GM18861 (cell line): ENCODE measurements around the gene STXBP1.
"Not testable (repeated sequence)": the region's sequence is repeated elsewhere in the genome, so short reads cannot be mapped to it uniquely, and the experiment has no call there.

Experiments
- ATAC-seq: cut with Tn5 transposase; IDR thresholded peaks from one replicate; pipeline ENCODE4 v1.9.1; 2021; ENCODE audit not compliant: unreplicated experiment

STXBP1 gene

DNA sequence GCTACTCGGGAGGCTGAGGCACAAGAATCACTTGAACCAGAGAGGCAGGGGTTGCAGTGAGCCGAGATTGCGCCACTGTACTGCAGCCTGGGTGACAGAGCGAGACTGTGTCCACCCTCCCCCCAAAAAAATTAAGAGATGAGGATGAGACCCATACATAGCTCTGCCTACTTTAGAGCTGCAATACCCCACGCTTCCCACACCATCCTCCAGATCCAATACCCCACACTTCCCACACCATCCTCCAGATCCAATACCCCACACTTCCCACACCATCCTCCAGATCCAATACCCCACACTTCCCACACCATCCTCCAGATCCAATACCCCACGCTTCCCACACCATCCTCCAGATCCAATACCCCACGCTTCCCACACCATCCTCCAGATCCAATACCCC lies 34.9 kb upstream of the STXBP1 start:
- not testable (repeated sequence) for ATAC-seq

DNA sequence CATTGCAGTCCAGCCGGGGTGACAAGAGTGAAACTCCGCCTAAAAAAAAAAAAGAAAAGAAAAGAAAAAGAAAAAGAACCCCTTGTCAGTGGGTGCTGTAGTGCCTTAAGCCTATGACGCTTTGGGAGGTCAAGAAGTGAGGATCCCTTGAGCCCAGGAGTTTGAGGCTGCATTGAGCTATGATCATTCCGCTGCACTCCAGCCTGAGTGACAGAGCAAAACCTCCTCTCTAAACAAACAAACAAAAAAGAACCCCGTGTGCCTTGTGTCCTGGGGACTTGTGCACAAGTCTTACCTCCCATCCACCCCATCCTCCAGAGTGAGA lies 33.5 kb upstream of the STXBP1 start:
- no peak for ATAC-seq

DNA sequence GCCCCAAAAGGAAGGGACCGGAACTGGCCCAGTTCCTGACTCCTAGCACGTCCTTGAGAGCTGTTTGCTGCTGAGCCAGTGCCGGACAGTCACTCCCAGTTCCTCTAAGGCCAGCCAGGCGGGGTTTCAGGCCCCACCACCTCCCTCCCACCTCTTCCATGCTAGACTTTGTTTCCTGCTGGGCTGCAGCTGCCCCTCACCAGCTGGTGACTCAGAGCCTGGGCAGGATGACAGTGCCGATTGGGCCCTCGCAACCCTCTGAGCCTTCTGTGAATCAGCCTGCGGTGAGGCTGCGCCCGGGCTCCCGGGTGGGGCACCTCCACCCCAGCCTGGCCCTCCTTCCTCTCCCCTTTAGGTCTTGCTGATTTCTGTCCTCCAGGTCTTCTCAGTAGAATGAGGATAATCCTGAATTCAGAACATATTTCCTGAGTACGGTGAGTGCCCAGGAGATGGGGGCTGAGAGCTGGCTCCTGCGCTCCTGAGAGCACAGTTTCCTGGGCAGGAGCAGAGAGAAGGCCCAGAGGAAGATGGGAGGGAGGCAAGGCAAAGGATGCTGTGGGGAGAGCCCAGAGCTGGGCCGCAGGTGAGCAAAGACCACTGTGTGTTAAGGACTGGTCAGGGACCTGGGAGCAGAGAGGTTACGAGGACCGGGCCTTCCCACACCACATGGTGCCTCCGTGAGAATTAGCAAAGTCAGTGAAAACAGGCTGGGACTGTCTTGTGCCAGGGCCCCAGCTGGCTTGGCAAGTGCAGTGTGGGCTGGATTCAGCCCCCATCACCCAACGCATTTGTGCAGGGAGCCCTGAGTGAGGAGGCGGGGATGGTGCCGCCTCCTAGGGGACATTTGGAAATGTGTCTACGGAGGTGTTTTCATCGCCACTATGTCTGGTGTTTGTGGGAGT lies 32.9 kb upstream of the STXBP1 start:
- no peak for ATAC-seq

DNA sequence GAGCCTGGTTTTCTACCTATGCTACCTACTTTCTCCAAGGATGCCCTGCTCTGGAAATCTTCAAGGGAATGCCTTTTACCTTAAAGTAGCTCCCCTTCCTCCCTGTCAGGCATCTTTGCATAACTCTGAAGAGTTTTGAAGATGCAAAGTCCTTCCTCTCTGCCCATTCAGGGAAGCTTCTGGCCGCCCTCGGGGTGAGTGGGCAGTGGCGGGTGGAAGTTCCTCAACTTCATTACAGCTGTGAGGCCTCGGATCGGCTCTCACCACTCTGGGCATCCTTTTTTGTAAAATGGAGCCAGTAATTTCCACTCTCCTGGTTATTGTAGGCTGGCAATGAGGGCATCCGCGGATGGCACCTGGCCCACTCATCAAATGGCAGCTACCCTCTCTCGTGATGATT lies 31.7 kb upstream of the STXBP1 start:
- no peak for ATAC-seq

DNA sequence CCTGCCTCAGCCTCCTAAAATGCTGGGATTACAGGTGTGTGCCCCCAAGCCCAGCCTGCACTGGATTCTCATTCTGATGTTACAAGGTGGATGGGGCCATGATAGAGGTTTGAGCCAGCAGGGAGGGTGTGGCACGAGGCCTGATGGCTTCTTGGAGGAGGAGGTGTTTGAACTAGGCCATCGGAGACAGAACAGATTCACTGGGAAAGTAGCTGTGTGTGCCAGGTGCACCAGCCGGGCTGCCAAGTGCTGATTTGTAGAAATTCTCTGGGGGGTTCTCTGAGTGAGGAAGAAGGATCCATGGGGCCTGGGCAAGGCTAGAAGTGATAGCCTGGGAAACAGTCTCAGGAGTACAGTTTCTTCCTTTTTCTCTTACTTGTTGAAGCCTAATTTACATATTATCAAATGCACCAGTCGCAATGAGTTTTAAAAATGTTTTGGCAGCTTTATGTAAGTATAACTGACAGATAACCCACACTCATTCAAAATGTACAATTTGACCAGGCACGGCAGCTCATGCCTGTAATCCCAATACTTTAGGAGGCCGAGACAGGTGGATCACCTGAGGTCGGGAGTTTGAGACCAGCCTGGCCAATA lies 31.1 kb upstream of the STXBP1 start:
- no peak for ATAC-seq

DNA sequence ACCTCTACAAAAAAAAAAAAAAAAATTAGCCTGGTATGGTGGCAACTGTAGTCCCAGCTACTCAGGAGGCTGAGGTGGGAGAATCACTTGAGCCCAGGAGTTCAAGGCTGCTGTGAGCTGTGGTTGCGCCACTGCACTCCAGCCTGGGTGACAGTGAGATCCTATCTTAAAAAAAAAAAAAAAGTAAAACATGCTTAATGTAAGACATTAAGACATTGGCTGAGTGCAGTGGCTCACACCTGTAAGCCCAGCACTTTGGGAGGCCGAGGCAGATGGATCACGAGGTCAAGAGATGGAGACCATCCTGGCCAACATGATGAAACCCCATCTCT lies 27.6 kb upstream of the STXBP1 start:
- ATAC-seq = not testable (repeated sequence)

DNA sequence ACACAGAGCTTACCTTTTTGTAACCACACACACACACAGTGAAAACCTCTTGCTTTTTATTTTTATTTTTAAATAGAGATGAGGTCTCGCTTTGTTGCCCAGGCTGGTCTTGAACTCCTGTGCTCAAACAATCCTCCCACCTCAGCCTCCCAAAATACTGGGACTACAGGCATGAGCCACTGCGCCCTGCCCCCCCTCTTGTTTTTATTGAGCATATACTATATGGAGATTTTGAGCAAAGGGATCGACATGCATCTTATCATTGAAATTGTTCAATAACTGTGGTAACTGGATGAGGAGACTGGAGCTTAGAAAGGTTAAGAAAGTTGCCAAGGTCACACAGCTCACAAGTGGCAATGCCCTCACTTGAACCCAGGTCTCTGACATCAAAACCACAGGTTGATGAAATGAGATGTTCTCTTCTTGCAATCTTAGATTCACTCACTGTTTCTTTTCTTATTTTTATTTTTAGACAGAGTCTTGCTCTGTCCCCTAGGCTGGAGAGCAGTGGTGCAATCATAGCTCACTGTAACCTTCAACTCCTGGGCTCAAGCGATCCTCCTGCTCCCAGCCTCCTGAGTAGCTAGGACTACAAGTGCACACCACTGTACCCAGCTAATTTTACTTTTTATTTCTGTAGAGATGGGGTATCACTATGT lies 26.8 kb upstream of the STXBP1 start:
- ATAC-seq = no peak

DNA sequence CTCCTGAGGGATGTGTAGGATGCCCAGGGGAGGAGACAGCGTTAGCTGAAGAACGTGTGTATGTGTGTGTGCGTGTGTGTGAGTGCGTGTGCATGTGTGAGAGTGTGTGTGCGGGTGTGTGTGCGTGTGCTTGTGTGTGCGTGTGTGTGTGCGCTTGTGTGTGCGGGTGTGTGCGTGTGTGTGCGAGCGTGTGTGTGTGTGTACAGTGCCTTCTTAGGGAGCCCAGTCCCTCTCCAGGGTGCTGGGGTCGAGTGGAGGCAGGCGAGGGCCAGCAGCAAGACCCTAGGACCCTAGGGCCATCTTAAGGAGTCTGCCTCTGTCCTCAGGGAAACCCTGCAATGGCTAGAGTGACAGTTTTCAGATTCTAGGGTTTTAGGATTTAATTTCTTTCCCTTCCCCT lies 26.0 kb upstream of the STXBP1 start:
- no peak for ATAC-seq

DNA sequence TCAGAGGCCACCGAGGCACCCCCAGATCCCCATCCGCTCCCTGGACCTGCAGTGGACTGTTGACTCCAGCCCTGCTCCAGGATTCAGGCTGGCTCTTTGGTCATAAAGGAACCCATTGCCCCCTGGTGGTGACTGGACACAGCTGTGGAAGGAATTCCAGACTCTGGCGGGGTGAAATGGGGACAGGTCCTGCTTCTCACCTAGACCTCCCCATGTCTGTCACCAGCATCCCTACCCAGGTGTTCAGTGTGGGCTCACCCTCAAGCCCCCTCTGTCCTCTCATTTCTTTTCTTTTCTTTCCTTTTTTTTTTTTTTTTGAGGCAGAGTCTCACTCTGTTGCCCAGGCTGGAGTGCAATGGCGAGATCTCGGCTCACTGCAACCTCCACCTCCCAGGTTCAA lies 25.5 kb upstream of the STXBP1 start:
- no peak for ATAC-seq

DNA sequence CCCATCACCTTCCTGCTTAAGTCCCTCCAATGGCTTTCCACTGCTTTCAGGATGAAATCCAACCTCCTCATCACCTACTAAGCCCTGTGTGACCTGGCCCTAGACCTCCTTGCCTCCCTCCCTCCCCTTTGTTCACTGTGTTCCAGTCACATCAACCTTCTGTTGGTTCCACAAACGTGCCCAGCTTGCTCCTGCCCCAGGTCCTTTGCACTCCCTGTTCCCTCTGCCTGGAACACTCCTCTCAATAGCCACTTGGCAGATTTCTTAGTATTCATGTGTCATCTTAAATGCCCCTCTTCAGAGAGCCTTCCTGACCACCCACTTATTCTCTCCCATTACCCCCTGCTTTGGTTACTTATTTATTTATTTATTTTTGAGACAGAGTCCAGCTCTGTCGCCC lies 24.1 kb upstream of the STXBP1 start:
- ATAC-seq = no peak

DNA sequence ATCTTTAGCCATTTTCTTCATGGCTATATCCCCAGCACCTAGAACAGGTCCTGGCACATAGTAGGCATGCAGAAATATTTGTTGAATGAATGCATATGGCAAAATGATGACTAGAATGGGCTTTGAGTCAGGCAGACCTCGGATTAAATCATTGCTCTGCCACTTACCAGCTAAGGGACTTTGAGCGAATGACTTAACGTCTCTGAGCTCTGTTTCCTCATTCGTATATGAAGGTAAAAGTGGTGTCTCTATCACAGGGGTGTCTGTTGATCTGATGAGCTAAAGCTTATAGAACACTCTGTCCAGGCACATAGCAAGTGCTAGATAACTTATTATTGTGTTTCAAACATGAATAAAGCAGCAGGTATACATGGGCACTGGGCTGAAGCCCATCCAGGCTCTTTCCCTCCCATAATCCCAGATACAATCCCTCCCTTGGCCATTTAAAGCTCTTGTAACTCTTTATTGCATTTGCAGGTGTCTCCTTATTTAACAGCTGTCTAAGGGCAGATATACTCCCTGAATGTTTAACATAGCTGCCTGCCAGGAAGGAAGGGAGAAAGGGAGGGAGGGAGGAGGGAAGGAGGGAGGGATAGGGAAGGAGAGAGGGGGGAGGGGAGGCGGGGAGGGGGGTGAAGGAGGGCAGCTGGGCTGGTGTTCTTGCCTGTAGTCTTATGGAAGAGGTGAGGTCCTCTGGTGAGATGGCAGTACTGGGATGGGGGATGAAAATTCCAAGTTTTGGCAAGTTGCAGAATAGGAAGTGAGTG lies 23.2 kb upstream of the STXBP1 start:
- ATAC-seq = no peak

DNA sequence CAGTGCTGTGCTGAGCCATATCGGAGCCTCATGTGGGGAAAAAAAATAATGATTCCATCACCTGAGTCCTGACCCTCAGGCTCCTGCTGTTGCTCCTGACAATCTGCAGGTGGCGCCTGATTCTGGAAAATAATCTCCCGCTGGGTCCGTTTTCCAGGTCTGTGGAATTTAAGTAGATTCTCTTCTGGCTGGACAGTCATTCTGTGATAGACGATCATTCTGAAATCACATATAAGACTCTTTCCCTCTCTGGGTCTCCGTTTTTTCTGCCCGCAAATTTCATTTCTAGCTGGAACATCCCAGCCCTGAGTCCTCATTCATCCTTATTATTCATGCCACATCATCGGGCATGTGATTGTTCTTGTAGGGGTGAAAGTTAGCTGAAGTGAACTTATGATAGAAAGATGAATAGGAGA lies 22.1 kb upstream of the STXBP1 start:
- ATAC-seq = no peak

DNA sequence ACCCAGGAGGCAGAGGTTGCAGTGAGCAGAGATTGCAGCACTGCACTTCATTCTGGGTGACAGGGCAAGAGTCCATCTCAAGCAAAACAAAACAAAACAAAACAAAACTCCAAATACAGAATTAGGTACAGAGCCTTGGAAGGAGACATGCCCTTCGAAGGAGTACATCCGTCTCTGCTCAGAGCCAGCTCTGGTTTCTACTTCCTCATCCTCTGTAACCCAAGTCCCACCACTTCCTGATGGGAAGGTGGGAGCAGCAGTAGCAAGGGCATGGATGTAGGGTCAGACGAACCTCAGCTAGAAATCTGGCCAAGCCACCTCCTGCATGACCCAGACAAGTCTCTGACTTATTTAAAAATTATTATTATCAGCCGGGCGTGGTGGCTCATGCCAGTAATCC lies 16.5 kb upstream of the STXBP1 start:
- ATAC-seq = no peak

DNA sequence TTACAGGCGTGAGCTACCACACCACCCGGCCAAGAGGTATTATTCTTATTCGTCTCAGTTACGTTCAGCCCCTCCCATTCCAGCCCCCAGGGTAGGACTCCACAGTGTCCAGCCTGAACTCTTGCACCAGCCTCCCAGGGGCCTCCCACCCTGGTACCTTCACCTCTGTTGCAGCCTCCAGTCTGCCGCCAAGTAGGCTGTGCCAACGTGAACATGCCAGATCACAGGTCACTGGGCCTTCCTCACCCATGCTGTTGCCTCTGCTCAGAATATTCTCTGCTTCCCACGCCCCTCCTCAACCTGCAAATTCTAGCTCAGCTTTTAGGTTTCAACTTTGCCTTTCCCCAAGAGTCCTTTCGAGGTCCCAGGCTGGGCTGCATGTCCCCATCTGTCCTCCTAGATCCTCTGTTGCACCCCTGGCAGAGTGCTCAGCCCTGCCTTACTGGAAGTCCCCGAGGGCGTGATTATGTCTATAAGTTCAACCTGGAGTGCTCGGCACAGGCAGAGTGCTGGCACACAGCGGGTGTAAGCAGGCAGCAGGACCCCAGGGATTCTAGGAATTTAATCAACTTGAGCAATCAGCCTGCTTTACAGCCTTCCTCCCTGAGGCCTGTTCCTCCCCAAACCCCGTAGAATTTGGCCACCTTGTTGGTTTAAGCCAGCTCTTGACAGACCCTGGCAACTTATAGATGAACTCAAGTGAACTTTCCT lies 13.1 kb upstream of the STXBP1 start:
- ATAC-seq = no peak

DNA sequence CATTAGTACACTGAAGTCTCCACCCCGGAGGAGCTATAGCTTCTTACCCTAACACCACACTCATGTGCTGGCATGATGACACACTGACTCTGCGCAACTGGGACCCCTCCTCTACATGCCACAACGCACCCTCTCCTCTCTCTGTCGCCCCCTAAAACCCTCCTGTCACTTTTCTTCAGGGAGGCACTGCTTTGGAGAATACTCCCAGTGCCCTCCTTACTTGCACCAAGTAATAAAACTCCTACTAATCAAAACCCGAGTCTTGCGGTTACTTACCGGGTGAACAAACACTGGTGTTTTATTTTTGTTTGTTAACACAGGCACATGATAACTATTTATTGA lies 12.6 kb upstream of the STXBP1 start:
- ATAC-seq = no peak

DNA sequence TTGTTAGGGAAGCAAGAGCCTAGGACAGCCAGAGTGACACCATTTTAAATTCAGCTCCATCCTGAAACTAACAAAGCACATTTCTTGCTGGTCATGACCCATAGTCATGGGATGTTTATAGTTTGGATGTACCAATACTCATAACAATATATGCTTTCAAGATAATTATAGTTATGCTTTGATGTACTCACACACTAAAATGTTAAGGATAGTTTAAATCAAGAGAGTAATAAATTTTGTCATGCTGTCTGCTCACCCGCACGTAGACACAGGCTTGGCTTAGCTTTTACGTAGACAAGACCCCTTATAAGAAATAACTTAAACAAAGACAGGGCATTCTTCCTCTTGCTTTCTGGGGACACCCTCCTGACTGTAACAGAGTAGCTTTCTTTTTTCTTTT lies 8.9 kb upstream of the STXBP1 start:
- no peak for ATAC-seq

DNA sequence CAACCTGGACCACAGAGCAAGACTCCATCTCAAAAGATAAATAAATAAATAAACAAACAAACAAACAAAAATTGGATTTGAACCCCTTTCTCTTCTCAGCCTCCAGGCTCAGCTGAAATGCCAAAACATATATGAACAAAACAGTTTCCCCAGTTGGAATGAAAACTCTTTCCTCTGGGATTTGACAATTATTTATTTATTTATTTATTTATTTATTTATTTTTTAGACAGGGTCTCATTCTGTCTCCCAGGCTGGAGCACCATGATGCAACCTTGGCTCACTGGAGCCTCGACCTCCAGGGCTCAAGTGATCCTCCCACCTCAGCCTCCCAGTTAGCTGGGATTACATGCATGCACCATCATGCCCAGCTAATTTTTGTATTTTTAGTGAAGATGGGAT lies 6.0 kb upstream of the STXBP1 start:
- no peak for ATAC-seq

DNA sequence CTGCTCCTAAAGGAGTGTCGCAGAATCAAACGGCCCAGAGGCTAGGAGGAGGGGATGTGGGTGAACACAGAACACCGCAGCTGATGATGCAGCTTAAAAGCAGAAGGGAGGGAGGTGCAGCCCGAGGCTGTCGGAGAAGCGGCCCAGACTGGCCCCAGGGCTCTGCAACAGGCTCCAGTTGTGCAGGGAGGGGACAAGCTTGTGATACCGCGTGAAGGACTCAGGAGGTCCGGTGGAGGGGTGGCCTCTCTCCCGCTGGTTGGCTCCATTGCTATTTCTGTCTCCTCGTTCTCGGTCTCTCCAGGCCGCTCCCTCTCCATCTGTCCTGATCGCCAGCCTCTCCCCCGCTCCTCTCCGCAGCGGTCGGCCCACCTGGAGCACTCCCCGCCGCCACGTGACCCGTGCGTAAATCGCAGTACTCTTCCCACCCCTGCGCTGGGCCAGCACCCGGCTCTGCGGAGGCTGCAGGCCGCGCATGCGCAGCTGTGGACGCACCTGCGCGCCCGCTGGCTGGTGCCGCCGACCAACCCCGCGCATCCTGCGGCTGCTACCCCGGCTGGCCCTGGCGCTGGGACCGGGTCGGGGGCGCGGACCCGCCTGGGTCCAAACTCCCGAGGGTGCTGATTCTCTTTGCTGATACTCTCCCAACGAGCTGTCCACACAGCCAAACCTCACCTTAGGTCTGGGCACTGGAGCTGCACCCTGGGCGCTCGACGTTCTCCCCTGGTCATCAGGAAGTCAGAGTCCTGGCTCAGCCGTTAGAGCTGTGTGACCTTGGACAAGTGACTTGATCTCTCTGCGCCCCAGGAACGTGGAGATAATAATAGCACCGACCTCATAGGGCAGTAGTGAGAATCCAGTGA lies 3.7 kb upstream of the STXBP1 start:
- ATAC-seq = no peak

DNA sequence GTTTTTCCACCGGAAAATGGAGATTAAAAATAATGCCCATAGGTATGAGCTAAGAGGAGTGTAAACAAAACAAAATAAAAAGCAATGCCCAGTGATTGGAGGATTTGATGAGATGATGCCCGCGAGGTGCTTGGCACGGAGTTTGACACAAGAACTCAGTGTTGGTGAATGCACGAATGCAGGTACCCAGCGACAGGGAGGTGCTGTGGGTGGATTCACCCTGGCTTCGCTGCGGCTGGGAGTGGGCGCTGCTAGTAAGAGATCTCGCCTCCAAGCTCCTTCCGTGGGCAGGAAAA lies 526 bp upstream of the STXBP1 start:
- peak; percentile 5 for ATAC-seq

DNA sequence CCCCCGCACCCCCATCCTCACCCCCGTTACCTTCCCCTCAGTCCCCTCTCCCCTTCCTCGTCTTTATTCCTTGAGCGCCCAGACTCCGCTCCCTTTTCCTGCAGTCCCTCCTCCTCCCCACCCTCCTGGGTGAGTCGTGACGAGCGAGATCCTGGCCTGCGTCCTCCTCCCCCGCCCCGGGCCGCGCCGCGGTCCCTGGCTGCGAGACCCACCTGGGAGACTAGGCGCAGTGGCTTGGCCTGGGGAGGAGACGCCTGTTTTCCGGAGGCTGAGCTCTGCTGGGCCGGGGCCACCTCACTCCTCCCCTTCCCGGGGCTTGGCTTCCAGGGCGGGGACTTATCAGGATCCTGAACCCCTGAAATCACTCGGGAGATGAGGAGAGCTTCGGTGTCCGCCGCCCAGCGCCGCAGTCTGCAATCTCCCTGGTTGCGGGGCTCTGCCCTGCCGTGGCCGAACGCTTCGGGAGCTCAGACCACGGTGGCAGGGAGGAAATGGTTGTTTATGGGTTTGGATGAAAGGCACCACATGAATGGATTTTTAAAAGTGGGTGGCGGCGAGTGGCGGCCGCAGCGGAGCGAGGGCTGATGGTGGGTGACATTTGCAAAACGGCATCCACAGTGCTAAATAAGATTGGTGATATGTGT lies 984 bp downstream of the STXBP1 start:
- ATAC-seq = no peak
